ENCODE results near the gene HAPLN2. TPM values are rescaled to one million over a fixed set of nuclear protein-coding genes. Genes with fewer than 3 reads are reported as not detected.

HAPLN2 gene
- total and polyA plus RNA-seq, 7 donors = 0.10 to 1.2 (median 0.71) TPM; not detected in 4

DNA sequence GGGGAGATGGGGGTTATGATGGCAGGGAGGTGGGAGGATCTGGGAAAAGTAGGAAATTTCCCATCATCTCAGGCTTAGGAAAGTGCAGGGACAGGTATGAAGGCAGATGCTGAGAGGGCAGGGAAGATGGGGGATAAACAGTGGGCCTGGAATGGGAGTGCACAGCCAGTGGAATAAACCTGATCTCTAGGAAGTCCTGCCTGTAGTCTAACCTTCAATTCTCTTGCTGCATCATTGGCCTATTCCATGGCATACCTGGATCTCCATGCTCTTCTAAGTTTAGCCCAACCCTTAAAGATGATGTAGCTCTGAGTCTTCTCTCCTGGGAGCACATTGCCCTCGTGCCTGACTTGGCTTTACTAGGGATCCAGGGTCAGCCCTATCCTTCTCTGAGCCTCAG, 25.4 kb downstream of the HAPLN2 start:
- peaks cover 23 to 97% (median 73%) of the 10 kb centered on the region in 3 donors for H3K27me3 ChIP-seq

GRCh38 chr1:156645056-156645455, 25.8 kb downstream of the HAPLN2 start:
- H3K27me3 ChIP-seq = peaks cover 19 to 94% (median 69%) of the 10 kb centered on the region in 3 donors
- TF ChIP-seq POLR2A (IDR thresholded peaks at IDR 0.05) (no peak), POLR2AphosphoS5 (IDR thresholded peaks at IDR 0.05) (no peak), EP300 (IDR thresholded peaks at IDR 0.05) (no peak)
- TF ChIP-seq, protein P1, sequence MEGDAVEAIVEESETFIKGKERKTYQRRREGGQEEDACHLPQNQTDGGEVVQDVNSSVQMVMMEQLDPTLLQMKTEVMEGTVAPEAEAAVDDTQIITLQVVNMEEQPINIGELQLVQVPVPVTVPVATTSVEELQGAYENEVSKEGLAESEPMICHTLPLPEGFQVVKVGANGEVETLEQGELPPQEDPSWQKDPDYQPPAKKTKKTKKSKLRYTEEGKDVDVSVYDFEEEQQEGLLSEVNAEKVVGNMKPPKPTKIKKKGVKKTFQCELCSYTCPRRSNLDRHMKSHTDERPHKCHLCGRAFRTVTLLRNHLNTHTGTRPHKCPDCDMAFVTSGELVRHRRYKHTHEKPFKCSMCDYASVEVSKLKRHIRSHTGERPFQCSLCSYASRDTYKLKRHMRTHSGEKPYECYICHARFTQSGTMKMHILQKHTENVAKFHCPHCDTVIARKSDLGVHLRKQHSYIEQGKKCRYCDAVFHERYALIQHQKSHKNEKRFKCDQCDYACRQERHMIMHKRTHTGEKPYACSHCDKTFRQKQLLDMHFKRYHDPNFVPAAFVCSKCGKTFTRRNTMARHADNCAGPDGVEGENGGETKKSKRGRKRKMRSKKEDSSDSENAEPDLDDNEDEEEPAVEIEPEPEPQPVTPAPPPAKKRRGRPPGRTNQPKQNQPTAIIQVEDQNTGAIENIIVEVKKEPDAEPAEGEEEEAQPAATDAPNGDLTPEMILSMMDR (IDR thresholded peaks at IDR 0.05) = no peak
- H3K36me3 ChIP-seq = no peaks in the 10 kb centered on the region
- H3K9me3 ChIP-seq = no peaks in the 10 kb centered on the region
- H3K4me1 ChIP-seq = peaks cover 0 to 18% (median 15%) of the 10 kb centered on the region in 4 donors
- intact Hi-C loops (cut with DNase I) = no loop called here
- no peak for DNase-seq
- no peak overlapping the region for H3K27ac ChIP-seq
- 77 to 79% methylated on average over 3 of the region's 3 CpGs for WGBS, 2 donors
- no peak overlapping the region for H3K4me3 ChIP-seq

More for the DNA sequence above, 25.4 kb downstream of the HAPLN2 start:
- H3K4me1 ChIP-seq = peaks cover 0 to 18% (median 15%) of the 10 kb centered on the region in 4 donors
- no peak overlapping the region for H3K27ac ChIP-seq
- no peak for DNase-seq
- no peaks in the 10 kb centered on the region for H3K9me3 ChIP-seq
- 53 to 58% methylated on average over 1 of the region's 1 CpG for WGBS, 2 donors
- TF ChIP-seq, protein P1 (IDR thresholded peaks at IDR 0.05) = no peak
- intact Hi-C loops (cut with DNase I) = no loop called here
- no peaks in the 10 kb centered on the region for H3K36me3 ChIP-seq
- no peak overlapping the region for H3K4me3 ChIP-seq

- WGBS, 2 donors = 87 to 88% methylated on average over 1 of the region's 1 CpG
- H3K4me1 ChIP-seq = peaks cover 0 to 18% (median 15%) of the 10 kb centered on the region in 4 donors
- peaks cover 17 to 94% (median 63%) of the 10 kb centered on the region in 3 donors for H3K27me3 ChIP-seq
- no peaks in the 10 kb centered on the region for H3K9me3 ChIP-seq
- intact Hi-C loops (cut with DNase I) = no loop called here
- no peak for TF ChIP-seq POLR2A (IDR thresholded peaks at IDR 0.05)
- H3K4me3 ChIP-seq = no peak overlapping the region
- H3K27ac ChIP-seq = no peak overlapping the region
- no peak for DNase-seq
- no peaks in the 10 kb centered on the region for H3K36me3 ChIP-seq
Observed at GRCh38 chr1:156645666-156646065, 26.5 kb downstream of the HAPLN2 start.

GRCh38 chr1:156646738-156647211, 27.6 kb downstream of the HAPLN2 start:
- Histone ChIP-seq H3K27ac (no peak overlapping the region), H3K36me3 (no peaks in the 10 kb centered on the region), H3K9me3 (no peaks in the 10 kb centered on the region), H3K4me1 (peaks cover 0 to 9% (median 7%) of the 10 kb centered on the region in 4 donors), H3K4me3 (no peak overlapping the region), H3K27me3 (peaks cover 10 to 94% (median 56%) of the 10 kb centered on the region in 3 donors)
- DNase-seq = no peak
- TF ChIP-seq POLR2AphosphoS5 (IDR thresholded peaks at IDR 0.05) (no peak), POLR2A (IDR thresholded peaks at IDR 0.05) (no peak), EP300 (IDR thresholded peaks at IDR 0.05) (no peak)
- TF ChIP-seq, protein P1 (IDR thresholded peaks at IDR 0.05) = no peak
- 35 to 64% methylated on average over 51 of the region's 51 CpGs for WGBS, 2 donors
- intact Hi-C loops (cut with DNase I) = no loop called here

- peaks cover 0 to 3% (median 2%) of the 10 kb centered on the region in 4 donors for H3K4me1 ChIP-seq
- TF ChIP-seq POLR2A (IDR thresholded peaks at IDR 0.05) (no peak), EP300 (IDR thresholded peaks at IDR 0.05) (no peak), POLR2AphosphoS5 (IDR thresholded peaks at IDR 0.05) (no peak)
- TF ChIP-seq, protein P1 (IDR thresholded peaks at IDR 0.05) = no peak
- H3K27me3 ChIP-seq = peaks cover 4 to 92% (median 51%) of the 10 kb centered on the region in 3 donors
- no peak overlapping the region for H3K4me3 ChIP-seq
- H3K9me3 ChIP-seq = no peaks in the 10 kb centered on the region
- DNase-seq = no peak
- WGBS, 2 donors = 81 to 87% methylated on average over 10 of the region's 10 CpGs
- H3K27ac ChIP-seq = no peak overlapping the region
- intact Hi-C loops (cut with DNase I) = no loop called here
- H3K36me3 ChIP-seq = no peaks in the 10 kb centered on the region
Observed at GRCh38 chr1:156647351-156647750, 28.1 kb downstream of the HAPLN2 start.

All from sigmoid colon (tissue), 7 donors.